Nucleus accumbens (tissue), 56 donors: ENCODE measurements around the gene LOXL4.

Experiments used
- DNase-seq, 56 donors: peaks; one replicate each; lab custom pipeline; 2025; lab: John Stamatoyannopoulos, UW

LOXL4 gene

GRCh38 chr10:98205351-98205750 lies 62.6 kb downstream of the LOXL4 start:
- DNase-seq, result no peak

- DNase-seq, result no peak
Measured at GRCh38 chr10:98202378-98202777, 65.6 kb downstream of the LOXL4 start.

- DNase-seq, result no peak
Measured at GRCh38 chr10:98201760-98202159, 66.2 kb downstream of the LOXL4 start.
